ENCODE results near the gene APEH. TPM values are rescaled to one million over a fixed set of nuclear protein-coding genes. Genes with fewer than 3 reads are reported as not detected.
A peak's percentile ranks its signal among the peaks of the same experiment; 100 is the strongest.

APEH gene
- total and polyA plus RNA-seq, 2 of the 13 experiments (the other 11 are each of a cell fraction or from before 2014, with no cell fraction given) = 116 to 130 TPM

DNA sequence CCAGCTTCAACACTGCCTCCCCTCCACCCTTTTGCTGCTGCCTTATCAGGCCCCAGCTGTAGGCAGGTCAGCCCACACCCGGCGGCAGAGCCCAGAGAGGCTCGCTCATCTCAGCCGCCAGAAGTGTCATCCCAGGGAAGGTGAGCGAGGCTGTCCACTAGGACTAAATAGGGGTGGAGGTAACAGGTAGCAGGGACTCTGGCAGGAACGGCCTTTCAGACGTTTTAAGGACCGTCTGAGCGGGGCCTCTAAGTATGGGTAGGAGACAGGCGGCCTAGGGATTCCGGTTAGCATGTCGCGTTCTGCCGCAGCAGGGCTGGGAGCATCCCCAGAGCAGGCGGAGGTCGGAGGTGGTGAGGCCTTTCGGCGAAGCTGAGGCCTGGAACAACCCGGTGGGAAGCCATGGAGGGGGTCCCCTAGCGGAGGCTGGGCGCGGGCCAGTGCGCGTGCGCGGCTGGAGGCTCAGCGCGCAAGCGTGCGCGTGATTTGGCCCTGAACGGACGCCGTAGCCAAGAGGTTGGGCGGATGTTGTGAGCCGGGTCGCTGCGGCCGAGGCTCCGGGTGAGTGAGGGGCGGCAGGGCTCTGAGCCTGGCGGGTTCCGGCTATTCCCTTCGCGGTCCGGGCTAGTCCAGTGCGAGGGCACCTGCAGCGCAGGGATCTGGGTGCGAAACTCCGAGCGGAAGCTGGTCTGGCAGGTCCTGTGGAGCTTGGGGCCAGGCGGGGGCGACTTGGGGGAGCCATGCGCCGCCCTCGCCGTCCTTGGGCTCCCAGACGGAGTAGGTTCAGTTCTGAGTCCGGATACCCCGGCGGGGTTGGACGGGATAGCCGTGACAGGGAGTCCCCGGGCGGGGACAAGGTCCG, 15.1 kb downstream of the APEH start, which contains the start of the genes MST1 and RNF123:
MST1 (minus strand) TSS at position 429 of the 862 bp plus-strand sequence. CDS start 783 bp downstream, outside the sequence.
RNF123 (plus strand) TSS at position 512 of the 862 bp plus-strand sequence. CDS start 1,609 bp downstream, outside the sequence.
- WGBS (ENCODE audit: low lambda C conversion rate) = 0% methylated on average over 23 of the region's 66 CpGs
- H2AFZ ChIP-seq (ENCODE audit: low read length) = no peak within 1 kb of the TSS
- peaks cover 2 to 4% of the 10 kb centered on the region in 2 experiments; a peak in 2 of 5 replicates for H3K36me3 ChIP-seq (replicated peaks in 1 of 2; ENCODE audit: control insufficient read depth in 1 of 2, insufficient read depth in 2 of 2, low read length in 2 of 2)
- H4K20me1 ChIP-seq (ENCODE audit: insufficient read depth, low read length) = peaks cover 9% of the 10 kb centered on the region; the same call in 1 of the 2 replicates
- ATAC-seq (peak; percentile 60), FAIRE-seq (no peak), DNase-seq (ENCODE audit: low spot score) (peak; percentile 86)
- H3K9me3 ChIP-seq (ENCODE audit: low read length) = no peaks in the 10 kb centered on the region
- H3K4me1 ChIP-seq (ENCODE audit: insufficient read depth, low read length) = peaks cover 47% of the 10 kb centered on the region
- H3K27me3 ChIP-seq (ENCODE audit: control insufficient read depth in 1 of 2, insufficient read depth in 2 of 2, low read length in 2 of 2) = no peaks in the 10 kb centered on the region; a peak in 1 of 5 replicates
- peak within 1 kb of the TSS; percentile 96 for H3K4me2 ChIP-seq (ENCODE audit: low read depth, low read length)
- H3K4me3 ChIP-seq (replicated peaks in 1 of 3; ENCODE audit: insufficient read depth in 1 of 3, low read depth in 2 of 3, low read length in 3 of 3) = peak within 1 kb of the TSS; percentile 75 to 96 (median 89)
- in situ Hi-C loops (cut with HindIII; ENCODE audit: extremely low pct_ligation_motif_present, low pct_unique_long_range_greater_than_20kb) (no loop called here), intact Hi-C loops (cut with micrococcal nuclease; ENCODE audit: unreplicated experiment) (no loop called here)
- peak within 1 kb of the TSS; percentile 96 for H3K27ac ChIP-seq (ENCODE audit: extremely low read length, insufficient read depth, low read length)
- CTCF ChIA-PET (ENCODE audit: low intra/inter-chr PET ratio, low total read pairs) = no interaction called here
- peak within 1 kb of the TSS; percentile 97 for H3K9ac ChIP-seq (ENCODE audit: insufficient read depth, low read depth, low read length)
- H3K79me2 ChIP-seq (ENCODE audit: insufficient read depth, low read length) = peaks cover 42% of the 10 kb centered on the region
- BruUV-seq (replicated peaks) = TSS peak; percentile 74
- POLR2A ChIA-PET = interaction anchor here (1.7 to 2.3 kb wide), 5 partner anchors 16 to 240 kb away, joined by 4 to 18 read pairs (median 5); partner anchors contain the start of genes DAG1 and MON1A
- TF ChIP-seq ZNF670 (CRISPR knock-in tag; IDR thresholded peaks at IDR 0.05; ENCODE audit: borderline replicate concordance) (peak; percentile 89; the same call in 1 of the 2 replicates), ZSCAN29 (CRISPR knock-in tag; conservative IDR thresholded peaks at IDR 0.05) (0 out of 2 replicates have a peak, but pooled peaks have one; percentile 30), SMARCE1 (IDR thresholded peaks at IDR 0.05; ENCODE audit: borderline replicate concordance) (no peak), SMAD3 (CRISPR knock-in tag; IDR thresholded peaks at IDR 0.05) (0 out of 2 replicates have a peak, but pooled peaks have one; percentile 47), KLF13 (CRISPR knock-in tag; IDR thresholded peaks at IDR 0.05) (no peak), AGO2 (optimal IDR thresholded peaks at IDR 0.05; ENCODE audit: low read depth, low read length) (peak; percentile 52), PPARG (CRISPR knock-in tag; conservative IDR thresholded peaks at IDR 0.05) (no peak)
- TF ChIP-seq, protein P1, sequence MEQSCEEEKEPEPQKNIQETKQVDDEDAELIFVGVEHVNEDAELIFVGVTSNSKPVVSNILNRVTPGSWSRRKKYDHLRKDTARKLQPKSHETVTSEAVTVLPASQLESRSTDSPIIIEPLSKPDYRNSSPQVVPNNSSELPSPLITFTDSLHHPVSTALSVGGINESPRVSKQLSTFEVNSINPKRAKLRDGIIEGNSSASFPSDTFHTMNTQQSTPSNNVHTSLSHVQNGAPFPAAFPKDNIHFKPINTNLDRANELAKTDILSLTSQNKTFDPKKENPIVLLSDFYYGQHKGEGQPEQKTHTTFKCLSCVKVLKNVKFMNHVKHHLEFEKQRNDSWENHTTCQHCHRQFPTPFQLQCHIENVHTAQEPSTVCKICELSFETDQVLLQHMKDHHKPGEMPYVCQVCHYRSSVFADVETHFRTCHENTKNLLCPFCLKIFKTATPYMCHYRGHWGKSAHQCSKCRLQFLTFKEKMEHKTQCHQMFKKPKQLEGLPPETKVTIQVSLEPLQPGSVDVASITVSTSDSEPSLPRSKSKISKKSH (CRISPR knock-in tag; IDR thresholded peaks at IDR 0.05; ENCODE audit: borderline replicate concordance) = 0 out of 2 replicates have a peak, but pooled peaks have one; percentile 25
- TF ChIP-seq, protein P2, sequence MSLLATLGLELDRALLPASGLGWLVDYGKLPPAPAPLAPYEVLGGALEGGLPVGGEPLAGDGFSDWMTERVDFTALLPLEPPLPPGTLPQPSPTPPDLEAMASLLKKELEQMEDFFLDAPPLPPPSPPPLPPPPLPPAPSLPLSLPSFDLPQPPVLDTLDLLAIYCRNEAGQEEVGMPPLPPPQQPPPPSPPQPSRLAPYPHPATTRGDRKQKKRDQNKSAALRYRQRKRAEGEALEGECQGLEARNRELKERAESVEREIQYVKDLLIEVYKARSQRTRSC (CRISPR knock-in tag; IDR thresholded peaks at IDR 0.05; ENCODE audit: low read depth) = 0 out of 2 replicates have a peak, but pooled peaks have one; percentile 61
- TF ChIP-seq, protein P3, sequence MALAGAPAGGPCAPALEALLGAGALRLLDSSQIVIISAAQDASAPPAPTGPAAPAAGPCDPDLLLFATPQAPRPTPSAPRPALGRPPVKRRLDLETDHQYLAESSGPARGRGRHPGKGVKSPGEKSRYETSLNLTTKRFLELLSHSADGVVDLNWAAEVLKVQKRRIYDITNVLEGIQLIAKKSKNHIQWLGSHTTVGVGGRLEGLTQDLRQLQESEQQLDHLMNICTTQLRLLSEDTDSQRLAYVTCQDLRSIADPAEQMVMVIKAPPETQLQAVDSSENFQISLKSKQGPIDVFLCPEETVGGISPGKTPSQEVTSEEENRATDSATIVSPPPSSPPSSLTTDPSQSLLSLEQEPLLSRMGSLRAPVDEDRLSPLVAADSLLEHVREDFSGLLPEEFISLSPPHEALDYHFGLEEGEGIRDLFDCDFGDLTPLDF (CRISPR knock-in tag; IDR thresholded peaks at IDR 0.05) = no peak
- TF ChIP-seq, protein P4, sequence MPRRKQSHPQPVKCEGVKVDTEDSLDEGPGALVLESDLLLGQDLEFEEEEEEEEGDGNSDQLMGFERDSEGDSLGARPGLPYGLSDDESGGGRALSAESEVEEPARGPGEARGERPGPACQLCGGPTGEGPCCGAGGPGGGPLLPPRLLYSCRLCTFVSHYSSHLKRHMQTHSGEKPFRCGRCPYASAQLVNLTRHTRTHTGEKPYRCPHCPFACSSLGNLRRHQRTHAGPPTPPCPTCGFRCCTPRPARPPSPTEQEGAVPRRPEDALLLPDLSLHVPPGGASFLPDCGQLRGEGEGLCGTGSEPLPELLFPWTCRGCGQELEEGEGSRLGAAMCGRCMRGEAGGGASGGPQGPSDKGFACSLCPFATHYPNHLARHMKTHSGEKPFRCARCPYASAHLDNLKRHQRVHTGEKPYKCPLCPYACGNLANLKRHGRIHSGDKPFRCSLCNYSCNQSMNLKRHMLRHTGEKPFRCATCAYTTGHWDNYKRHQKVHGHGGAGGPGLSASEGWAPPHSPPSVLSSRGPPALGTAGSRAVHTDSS (CRISPR knock-in tag; conservative IDR thresholded peaks at IDR 0.05) = 0 out of 2 replicates have a peak, but pooled peaks have one; percentile 90
- TF ChIP-seq, protein P5, sequence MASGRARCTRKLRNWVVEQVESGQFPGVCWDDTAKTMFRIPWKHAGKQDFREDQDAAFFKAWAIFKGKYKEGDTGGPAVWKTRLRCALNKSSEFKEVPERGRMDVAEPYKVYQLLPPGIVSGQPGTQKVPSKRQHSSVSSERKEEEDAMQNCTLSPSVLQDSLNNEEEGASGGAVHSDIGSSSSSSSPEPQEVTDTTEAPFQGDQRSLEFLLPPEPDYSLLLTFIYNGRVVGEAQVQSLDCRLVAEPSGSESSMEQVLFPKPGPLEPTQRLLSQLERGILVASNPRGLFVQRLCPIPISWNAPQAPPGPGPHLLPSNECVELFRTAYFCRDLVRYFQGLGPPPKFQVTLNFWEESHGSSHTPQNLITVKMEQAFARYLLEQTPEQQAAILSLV (CRISPR knock-in tag; IDR thresholded peaks at IDR 0.05; ENCODE audit: borderline replicate concordance) = peak; percentile 77; the same call in 1 of the 2 replicates
- TF ChIP-seq, protein P6, sequence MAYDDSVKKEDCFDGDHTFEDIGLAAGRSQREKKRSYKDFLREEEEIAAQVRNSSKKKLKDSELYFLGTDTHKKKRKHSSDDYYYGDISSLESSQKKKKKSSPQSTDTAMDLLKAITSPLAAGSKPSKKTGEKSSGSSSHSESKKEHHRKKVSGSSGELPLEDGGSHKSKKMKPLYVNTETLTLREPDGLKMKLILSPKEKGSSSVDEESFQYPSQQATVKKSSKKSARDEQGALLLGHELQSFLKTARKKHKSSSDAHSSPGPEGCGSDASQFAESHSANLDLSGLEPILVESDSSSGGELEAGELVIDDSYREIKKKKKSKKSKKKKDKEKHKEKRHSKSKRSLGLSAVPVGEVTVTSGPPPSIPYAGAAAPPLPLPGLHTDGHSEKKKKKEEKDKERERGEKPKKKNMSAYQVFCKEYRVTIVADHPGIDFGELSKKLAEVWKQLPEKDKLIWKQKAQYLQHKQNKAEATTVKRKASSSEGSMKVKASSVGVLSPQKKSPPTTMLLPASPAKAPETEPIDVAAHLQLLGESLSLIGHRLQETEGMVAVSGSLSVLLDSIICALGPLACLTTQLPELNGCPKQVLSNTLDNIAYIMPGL (CRISPR knock-in tag; IDR thresholded peaks at IDR 0.05; ENCODE audit: borderline replicate concordance in 1 of 2, low read depth in 1 of 2) = peak; percentile 86 to 92
